ENCODE data around the gene FICD. TPM values are rescaled to one million over a fixed set of nuclear protein-coding genes. Genes with fewer than 3 reads are reported as not detected.

FICD gene
- total and polyA plus RNA-seq, 2 donors (not counting 1 experiment from before 2014, with no cell fraction given) = 1.2 to 9.1 TPM

DNA sequence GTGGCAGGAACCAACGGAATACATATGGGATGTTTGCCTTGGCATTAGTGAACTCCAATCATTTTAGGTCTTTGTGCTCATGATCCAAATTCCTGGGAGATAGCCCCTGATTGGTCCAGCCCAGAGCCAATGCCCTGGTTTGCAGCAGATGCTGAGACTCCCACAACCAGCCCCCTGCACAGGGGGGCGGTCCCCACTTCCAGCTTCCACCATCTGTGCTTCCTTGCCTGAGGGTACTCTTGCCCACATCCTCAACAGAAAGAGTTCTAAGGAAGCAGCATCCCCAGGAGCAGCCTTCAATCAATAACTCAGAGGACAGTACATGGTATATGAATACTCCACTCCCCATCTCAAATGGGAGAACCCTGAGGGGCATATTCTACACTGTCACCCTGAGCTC lies 39.7 kb upstream of the FICD start:
- ChIA-PET CTCF (no interaction called here), POLR2A (no interaction called here)
- Mint-ChIP-seq H3K27me3 (peaks cover 33% of the 10 kb centered on the region), H3K4me3 (no peak overlapping the region), H3K9me3 (ENCODE audit: insufficient read depth) (no peaks in the 10 kb centered on the region), H3K4me1 (no peaks in the 10 kb centered on the region), H3K27ac (no peak overlapping the region)
- H3K27ac ChIP-seq (ENCODE audit: low read length in 2 of 2) = no peak overlapping the region
- no peaks in the 10 kb centered on the region for H3K36me3 ChIP-seq (replicated peaks in 1 of 2; ENCODE audit: control extremely low read depth in 1 of 2, control insufficient read depth in 1 of 2, extremely low read depth in 1 of 2, insufficient read depth in 2 of 2, low read length in 1 of 2)
- 75% methylated on average over 2 of the region's 2 CpGs for WGBS (ENCODE audit: insufficient coverage)
- ATAC-seq (ENCODE audit: low read depth) = no peak
- H3K4me3 ChIP-seq (ENCODE audit: control extremely low read depth in 1 of 5, extremely low read depth in 1 of 5, insufficient read depth in 1 of 5, low read depth in 2 of 5, low read length in 4 of 5) = no peak overlapping the region
- H3K9me3 ChIP-seq (ENCODE audit: control extremely low read depth in 1 of 3, control insufficient read depth in 2 of 3, insufficient read depth in 1 of 3, low read length in 2 of 3) = no peaks in the 10 kb centered on the region
- no peak for DNase-seq
- no peak for TF ChIP-seq EZH2 (IDR thresholded peaks at IDR 0.05; ENCODE audit: borderline replicate concordance, insufficient read depth, low read depth, low read length, poor library complexity, severe bottlenecking)
- TF ChIP-seq, protein P1, sequence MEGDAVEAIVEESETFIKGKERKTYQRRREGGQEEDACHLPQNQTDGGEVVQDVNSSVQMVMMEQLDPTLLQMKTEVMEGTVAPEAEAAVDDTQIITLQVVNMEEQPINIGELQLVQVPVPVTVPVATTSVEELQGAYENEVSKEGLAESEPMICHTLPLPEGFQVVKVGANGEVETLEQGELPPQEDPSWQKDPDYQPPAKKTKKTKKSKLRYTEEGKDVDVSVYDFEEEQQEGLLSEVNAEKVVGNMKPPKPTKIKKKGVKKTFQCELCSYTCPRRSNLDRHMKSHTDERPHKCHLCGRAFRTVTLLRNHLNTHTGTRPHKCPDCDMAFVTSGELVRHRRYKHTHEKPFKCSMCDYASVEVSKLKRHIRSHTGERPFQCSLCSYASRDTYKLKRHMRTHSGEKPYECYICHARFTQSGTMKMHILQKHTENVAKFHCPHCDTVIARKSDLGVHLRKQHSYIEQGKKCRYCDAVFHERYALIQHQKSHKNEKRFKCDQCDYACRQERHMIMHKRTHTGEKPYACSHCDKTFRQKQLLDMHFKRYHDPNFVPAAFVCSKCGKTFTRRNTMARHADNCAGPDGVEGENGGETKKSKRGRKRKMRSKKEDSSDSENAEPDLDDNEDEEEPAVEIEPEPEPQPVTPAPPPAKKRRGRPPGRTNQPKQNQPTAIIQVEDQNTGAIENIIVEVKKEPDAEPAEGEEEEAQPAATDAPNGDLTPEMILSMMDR (IDR thresholded peaks at IDR 0.05) = no peak
- no peak overlapping the region for H3K4me2 ChIP-seq (replicated peaks; ENCODE audit: low read depth, low read length, poor library complexity, severe bottlenecking)
- peaks cover 0 to 4% (median 1%) of the 10 kb centered on the region in 4 experiments for H3K27me3 ChIP-seq (replicated peaks in 1 of 4; ENCODE audit: control extremely low read depth in 1 of 4, control insufficient read depth in 3 of 4, insufficient read depth in 4 of 4, low read length in 3 of 4)
- H2AFZ ChIP-seq (ENCODE audit: insufficient read depth, low read depth, low read length, poor library complexity, severe bottlenecking) = no peak overlapping the region
- H3K9ac ChIP-seq (ENCODE audit: low read length) = no peak overlapping the region
- H3K79me2 ChIP-seq (ENCODE audit: control insufficient read depth, insufficient read depth, low read length) = no peaks in the 10 kb centered on the region
- H3K4me1 ChIP-seq (ENCODE audit: control insufficient read depth in 2 of 2, insufficient read depth in 2 of 2, low read length in 2 of 2) = no peaks in the 10 kb centered on the region
- no peaks in the 10 kb centered on the region for H4K20me1 ChIP-seq (ENCODE audit: control insufficient read depth, insufficient read depth, low read length, poor library complexity, severe bottlenecking)
- intact Hi-C loops (cut with micrococcal nuclease) = no loop called here

DNA sequence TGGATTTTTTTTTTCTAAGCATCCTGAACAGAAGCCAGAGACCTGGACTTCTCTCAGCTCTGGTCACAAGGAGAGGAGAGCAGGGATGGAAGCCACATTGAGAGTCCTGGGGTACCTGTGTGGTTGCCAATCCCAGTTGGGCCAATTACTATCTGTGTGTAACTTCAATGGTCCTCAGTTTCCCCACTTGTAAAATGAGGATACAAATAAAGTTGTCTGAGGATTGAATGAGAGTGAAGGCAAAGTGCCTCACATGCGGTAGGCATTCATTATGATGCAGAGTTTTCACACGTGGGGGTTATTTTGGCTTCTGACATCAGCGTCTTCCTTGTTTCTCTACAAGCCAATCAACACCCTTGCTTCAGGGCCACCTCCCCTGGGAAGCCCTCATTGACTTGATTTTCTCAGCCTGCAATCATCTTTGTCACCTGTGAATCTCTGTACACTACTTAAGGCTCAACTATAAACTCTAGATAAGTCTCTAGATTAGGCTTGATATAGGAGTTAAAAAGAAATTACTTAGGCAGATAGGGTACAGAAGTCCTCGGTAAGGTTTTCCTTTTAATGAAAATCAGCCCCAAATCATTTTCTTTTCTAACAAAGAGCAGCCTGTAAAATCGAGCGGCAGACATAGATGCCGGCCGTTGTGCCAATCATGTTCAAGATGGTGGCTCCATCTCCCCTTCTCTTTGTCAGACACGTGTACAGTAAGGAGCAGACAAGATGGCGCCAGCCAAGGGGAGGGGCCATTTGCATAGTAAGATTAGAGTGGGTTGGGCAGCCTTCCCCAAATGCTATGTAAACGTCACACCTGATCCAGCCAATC lies 37.8 kb upstream of the FICD start:
- intact Hi-C loops (cut with micrococcal nuclease) = no loop called here
- Histone ChIP-seq H3K79me2 (ENCODE audit: control insufficient read depth, insufficient read depth, low read length) (no peaks in the 10 kb centered on the region), H4K20me1 (ENCODE audit: control insufficient read depth, insufficient read depth, low read length, poor library complexity, severe bottlenecking) (no peaks in the 10 kb centered on the region), H3K9me3 (ENCODE audit: control extremely low read depth in 1 of 3, control insufficient read depth in 2 of 3, insufficient read depth in 1 of 3, low read length in 2 of 3) (no peaks in the 10 kb centered on the region), H3K4me2 (replicated peaks; ENCODE audit: low read depth, low read length, poor library complexity, severe bottlenecking) (no peak overlapping the region), H3K4me1 (ENCODE audit: control insufficient read depth in 2 of 2, insufficient read depth in 2 of 2, low read length in 2 of 2) (no peaks in the 10 kb centered on the region), H3K9ac (ENCODE audit: low read length) (no peak overlapping the region), H2AFZ (ENCODE audit: insufficient read depth, low read depth, low read length, poor library complexity, severe bottlenecking) (no peak overlapping the region), H3K4me3 (ENCODE audit: control extremely low read depth in 1 of 5, extremely low read depth in 1 of 5, insufficient read depth in 1 of 5, low read depth in 2 of 5, low read length in 4 of 5) (no peak overlapping the region), H3K27ac (ENCODE audit: low read length in 2 of 2) (no peak overlapping the region), H3K27me3 (replicated peaks in 1 of 4; ENCODE audit: control extremely low read depth in 1 of 4, control insufficient read depth in 3 of 4, insufficient read depth in 4 of 4, low read length in 3 of 4) (peaks cover 0 to 4% (median 1%) of the 10 kb centered on the region in 4 experiments), H3K36me3 (replicated peaks in 1 of 2; ENCODE audit: control extremely low read depth in 1 of 2, control insufficient read depth in 1 of 2, extremely low read depth in 1 of 2, insufficient read depth in 2 of 2, low read length in 1 of 2) (no peaks in the 10 kb centered on the region)
- no peak for ATAC-seq (ENCODE audit: low read depth)
- Mint-ChIP-seq H3K27me3 (peaks cover 43% of the 10 kb centered on the region), H3K4me3 (no peak overlapping the region), H3K9me3 (ENCODE audit: insufficient read depth) (no peaks in the 10 kb centered on the region), H3K4me1 (no peaks in the 10 kb centered on the region), H3K27ac (no peak overlapping the region)
- no peak for DNase-seq
- WGBS (ENCODE audit: insufficient coverage) = 85% methylated on average over 7 of the region's 11 CpGs
- TF ChIP-seq, protein P1 (IDR thresholded peaks at IDR 0.05) = no peak
- TF ChIP-seq EZH2 (IDR thresholded peaks at IDR 0.05; ENCODE audit: borderline replicate concordance, insufficient read depth, low read depth, low read length, poor library complexity, severe bottlenecking) = no peak
- ChIA-PET POLR2A (no interaction called here), CTCF (no interaction called here)
